Astrocyte of the cerebellum (primary cell): ENCODE measurements around the gene NLN.
"Not testable (repeated sequence)": the region's sequence is repeated elsewhere in the genome, so short reads cannot be mapped to it uniquely, and the experiment has no call there.

Experiments used
- DNase-seq: peaks from one replicate; pipeline ENCODE4 v3.0.0-alpha.2; 2011; ENCODE audit warnings: low read depth
- H3K4me3 ChIP-seq: 2 replicates; pipeline ENCODE4 v1.5.1; 2011; ENCODE audit warnings: mild to moderate bottlenecking, low read depth, low read length, moderate library complexity
- in situ Hi-C: cut with HindIII; loops from 2 replicates; pipeline ENCODE4 v1.10.0; 2017; ENCODE audit warnings: low sequenced_read_pairs
- TF ChIP-seq, protein P1 (sequence below): IDR thresholded peaks from 2 replicates; pipeline ENCODE4 v1.5.1; 2012; ENCODE audit warnings: low read length, low read depth, moderate library complexity, mild to moderate bottlenecking; ENCODE audit errors: missing control alignments

The NLN gene

DNA sequence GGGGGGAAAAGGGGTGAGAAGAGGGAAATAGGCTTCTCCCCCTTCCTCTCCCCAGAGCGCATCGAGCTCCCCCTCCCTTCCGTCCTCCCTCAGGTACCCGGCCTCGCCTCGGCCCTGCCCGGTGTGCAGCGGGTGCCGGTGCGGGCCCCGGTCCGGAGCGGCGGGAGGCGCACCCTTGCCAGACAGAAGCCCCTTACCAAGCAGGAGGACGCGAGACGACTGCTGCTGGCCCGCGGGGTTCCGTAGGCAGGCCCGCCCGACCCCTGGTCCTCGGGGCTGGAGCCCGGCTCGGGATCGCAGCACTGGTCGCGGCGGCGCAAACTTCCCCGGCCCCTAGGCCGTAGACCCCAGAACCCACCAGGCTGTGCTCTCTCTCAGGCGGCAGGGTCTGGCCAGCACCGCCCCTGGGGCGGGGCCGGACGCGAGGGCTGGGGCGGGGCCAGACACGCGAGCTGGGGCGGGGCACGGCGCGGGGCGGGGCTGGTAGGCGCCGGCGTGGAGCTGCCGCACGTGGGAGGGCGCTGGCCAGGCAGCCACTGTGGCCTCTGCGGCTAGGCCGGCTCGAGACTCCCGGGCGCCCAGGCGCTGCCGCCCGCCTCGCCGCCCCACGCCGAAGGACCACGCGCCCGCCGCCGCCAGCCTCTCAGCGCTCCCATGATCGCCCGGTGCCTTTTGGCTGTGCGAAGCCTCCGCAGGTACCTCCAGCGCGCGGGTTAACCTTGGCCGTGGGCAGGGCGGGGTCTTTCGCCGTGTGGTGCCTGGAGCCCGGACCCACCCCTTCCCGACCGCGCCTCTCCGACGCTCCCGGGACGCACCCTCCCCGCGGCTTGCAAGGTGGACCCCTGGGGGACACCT lies at the start of gene NLN, which contains the start of gene SGTB:
Gene NLN, plus strand, starts transcription at position 486 of the 855 bp plus-strand sequence. Its CDS starts 169 bp downstream, at position 655.
Gene SGTB, minus strand, starts transcription at position 390 of the 855 bp plus-strand sequence. CDS start 1,302 bp downstream, outside the sequence.
- H3K4me3 ChIP-seq: peak within 1 kb of the TSS; percentile 66
- in situ Hi-C loops: no loop called here
- no peak for DNase-seq
- TF ChIP-seq, protein P1, sequence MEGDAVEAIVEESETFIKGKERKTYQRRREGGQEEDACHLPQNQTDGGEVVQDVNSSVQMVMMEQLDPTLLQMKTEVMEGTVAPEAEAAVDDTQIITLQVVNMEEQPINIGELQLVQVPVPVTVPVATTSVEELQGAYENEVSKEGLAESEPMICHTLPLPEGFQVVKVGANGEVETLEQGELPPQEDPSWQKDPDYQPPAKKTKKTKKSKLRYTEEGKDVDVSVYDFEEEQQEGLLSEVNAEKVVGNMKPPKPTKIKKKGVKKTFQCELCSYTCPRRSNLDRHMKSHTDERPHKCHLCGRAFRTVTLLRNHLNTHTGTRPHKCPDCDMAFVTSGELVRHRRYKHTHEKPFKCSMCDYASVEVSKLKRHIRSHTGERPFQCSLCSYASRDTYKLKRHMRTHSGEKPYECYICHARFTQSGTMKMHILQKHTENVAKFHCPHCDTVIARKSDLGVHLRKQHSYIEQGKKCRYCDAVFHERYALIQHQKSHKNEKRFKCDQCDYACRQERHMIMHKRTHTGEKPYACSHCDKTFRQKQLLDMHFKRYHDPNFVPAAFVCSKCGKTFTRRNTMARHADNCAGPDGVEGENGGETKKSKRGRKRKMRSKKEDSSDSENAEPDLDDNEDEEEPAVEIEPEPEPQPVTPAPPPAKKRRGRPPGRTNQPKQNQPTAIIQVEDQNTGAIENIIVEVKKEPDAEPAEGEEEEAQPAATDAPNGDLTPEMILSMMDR: no peak

DNA sequence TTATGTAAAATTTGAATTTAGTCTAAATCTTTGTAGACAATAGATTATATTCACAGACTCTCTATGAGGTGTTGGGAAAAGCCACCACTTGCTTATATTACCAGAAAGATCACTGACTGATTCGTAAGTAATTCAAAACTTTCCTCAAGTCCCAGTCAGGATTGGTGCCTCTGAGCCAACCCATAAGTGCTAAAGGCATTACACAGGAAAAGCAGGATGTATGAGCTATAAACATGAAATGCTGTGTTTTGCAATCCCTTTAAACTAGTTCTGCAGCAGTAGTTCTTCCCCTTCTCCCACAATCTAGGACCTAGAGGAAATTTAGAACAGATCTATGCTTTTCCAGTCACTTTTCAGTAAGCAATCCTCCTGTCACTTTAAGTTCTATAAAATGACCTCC lies 49.2 kb upstream of the NLN start:
- in situ Hi-C loops: no loop called here
- no peak for DNase-seq
- H3K4me3 ChIP-seq: no peak overlapping the region
- TF ChIP-seq, protein P1: no peak

DNA sequence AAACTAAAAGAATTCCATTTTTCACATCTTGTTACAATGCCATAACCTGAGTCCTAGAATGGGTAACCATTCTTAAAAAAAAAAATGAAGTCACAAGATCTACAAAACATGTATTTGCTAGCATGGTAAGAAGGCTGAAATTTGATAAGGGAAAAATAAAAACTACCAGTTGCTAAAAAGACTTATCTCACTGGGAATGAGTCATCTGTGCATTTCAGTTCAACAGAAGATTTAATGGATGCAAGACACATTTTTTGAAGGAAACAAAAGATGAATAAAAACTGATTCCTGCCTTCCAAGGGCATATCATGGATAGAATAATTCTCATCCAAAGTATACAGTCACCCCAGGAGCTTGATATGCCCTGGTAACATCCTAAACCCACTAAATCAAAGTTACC lies 47.3 kb upstream of the NLN start:
- TF ChIP-seq, protein P1: no peak
- no peak for DNase-seq
- H3K4me3 ChIP-seq: no peak overlapping the region
- in situ Hi-C loops: no loop called here

DNA sequence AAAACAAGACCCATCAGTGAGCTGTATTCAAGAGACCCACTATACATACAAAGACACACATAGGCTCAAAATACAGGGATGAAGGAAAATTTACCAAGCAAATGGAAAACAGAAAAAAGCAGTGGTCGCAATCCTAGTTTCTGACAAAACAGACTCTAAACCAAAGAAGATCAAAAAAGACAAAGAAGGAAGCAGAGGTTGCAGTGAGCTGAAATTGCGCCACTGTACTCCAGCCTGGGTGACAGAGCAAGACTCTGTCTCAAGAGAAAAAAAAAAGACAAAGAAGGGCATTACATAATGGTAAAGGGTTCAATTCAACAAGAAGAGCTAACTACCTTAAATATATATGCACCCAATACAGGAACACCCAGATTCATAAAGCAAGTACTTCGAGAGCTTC lies 45.9 kb upstream of the NLN start:
- H3K4me3 ChIP-seq, in situ Hi-C loops, DNase-seq: not testable (repeated sequence)

DNA sequence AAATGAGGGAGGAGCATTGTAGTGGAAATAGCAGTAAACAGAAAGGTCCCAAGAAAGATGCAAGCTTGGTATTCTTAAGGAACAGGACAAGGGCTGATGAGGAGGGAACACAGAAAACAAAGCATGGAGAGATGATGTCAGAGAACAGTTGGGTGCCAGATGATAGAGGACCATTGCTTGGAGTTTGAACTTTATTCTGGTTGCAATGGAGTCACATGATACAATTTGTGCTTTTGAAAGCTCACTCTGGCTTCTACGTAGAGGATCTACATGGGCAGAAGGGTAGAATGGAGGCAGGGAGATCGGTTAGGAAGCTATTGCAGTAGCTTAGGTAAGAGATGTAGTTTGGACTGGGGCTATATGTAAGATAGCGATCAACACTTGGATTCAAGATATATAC lies 39.9 kb upstream of the NLN start:
- in situ Hi-C loops: loop anchor here (5.0 kb wide), 1 partner anchor 55 kb away; the partner anchor contains the start of genes SHLD3 and TRAPPC13
- DNase-seq: no peak
- TF ChIP-seq, protein P1: no peak
- H3K4me3 ChIP-seq: no peak overlapping the region

DNA sequence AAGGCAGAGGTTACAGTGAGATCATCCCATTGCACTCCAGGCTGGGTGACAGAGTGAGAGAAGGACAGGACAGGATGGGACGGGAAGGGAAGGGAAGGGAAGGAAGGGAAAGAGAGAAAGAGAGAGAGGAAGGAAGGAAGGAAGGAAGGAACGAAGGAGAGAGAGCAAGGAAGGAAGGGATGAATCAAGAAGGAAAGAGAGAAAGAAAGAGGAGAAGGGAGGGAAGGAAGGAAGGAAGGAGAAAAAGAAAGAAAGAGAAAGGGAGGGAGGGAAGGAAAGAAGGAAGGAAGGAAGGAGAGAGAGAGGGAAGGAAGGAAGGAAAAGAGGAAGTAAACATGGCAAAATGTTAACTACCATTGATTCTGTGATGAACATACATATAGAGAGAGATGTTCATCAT lies 28.9 kb upstream of the NLN start:
- no peak overlapping the region for H3K4me3 ChIP-seq
- in situ Hi-C loops: no loop called here
- DNase-seq: no peak
- TF ChIP-seq, protein P1: no peak

DNA sequence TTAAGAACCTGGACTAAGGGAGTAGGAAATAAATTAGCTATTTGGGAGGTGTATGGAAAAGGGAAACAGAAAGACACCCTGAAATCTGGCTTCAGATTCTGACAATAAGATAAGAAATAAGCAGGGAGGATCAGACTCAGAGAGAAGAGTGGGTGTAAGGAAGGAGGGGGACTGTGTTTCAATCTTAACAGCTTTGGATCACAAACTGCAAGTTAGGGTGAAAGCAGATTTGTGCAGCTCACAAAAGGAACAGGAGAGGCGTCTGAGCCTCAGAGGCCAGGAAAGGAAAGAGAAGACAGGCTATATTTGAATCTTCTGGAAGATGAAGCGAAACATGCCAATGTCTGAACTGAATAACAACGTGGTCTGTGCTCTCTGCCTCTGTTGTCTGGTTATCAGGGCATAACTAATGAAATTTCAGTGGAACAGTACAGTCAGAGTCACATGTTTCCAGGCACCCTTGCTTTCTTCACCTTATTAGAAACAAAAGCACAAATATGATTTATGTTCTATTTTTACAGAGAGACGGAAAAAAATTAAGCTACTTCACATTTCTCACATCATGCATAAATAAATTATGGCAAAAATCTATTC lies 26.7 kb upstream of the NLN start:
- DNase-seq: no peak
- in situ Hi-C loops: no loop called here
- H3K4me3 ChIP-seq: no peak overlapping the region
- TF ChIP-seq, protein P1: no peak
